GM21619 (cell line): Measurements from ENCODE around the gene SPATS2.
"Not testable (repeated sequence)": the region's sequence is repeated elsewhere in the genome, so short reads cannot be mapped to it uniquely, and the experiment has no call there.

Source experiments
- ATAC-seq: cut with Tn5 transposase; IDR thresholded peaks from one replicate; pipeline ENCODE4 v1.9.1; 2021; ENCODE audit not compliant: unreplicated experiment

The SPATS2 gene

DNA sequence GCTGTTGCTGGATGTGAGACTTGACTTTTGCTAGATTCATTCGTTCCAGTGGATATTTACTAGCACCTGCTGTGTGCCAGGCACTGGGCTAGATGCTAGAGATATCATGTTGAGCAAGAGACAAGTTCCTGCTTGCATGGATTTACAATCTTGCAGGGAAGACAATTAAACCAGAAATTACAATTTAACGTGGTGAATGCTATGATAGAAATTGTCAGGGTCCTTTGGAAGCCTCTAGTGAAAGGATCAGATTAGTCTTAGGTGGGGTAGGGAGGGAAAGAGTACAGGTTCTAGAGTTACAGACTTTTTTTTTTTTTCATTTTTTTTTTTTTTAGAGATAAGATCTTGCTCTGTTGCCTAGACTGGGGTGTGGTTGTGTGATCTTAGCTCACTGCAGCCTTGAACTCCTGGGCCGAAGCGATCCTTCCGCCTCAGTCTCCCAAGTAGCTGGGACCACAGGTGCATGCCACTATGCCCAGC, 36.7 kb downstream of the SPATS2 start:
- ATAC-seq = no peak

DNA sequence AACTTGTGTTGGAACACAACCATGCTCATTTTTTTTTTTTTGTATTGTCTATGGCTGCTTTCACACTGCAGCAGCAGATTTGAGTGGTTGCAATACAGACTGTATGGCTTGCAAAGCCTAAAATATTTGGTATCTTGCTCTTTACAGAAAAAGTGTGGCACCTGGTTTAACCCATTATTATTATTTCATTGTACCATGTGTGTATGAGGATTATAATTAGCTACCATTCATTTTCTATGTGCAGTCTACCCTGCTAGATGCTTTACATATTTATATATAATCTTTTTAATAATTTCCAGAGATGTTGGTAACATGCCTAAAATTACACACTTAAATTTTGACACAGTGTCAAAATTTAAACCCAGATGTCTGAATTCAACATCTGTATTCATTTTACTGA, 37.7 kb downstream of the SPATS2 start:
- no peak for ATAC-seq

DNA sequence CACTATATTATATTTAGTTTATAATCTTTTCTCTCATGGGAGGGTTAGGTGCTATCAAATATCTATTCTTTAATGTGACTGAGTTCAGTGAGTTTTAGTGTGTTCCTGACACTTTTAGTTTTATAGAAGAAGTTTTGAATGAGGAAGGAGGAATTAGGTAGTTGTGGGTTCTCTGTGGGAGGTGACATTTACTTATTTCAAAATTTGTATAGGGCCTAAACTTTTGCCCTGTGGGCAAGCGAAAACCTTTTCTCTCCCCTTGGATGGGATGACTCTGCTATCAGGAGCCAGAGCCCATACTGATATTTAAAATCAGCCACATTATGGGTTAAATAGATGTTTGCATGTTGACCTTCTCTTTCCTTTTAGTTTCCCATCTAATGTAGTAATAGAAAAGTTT, 43.6 kb downstream of the SPATS2 start:
- ATAC-seq = no peak

DNA sequence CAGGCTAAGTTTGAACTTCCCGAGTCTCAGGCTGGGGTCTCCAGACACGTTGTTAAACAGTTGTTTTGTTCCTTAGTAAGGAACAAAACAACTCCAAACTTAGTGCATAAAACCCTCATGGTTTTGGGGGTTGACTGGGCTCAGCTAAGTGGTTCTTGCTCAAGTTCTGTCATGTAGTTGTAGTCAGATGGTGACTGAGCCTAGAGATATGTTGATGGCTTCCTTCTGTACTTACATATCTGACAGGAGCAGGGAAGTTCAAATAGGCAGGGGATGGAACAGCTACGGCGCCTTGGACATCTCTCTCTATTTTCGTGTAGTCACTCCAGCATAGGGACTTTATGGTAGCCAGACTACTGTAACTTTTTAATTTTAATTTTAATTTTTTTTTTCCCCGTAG, 45.7 kb downstream of the SPATS2 start:
- ATAC-seq = no peak

DNA sequence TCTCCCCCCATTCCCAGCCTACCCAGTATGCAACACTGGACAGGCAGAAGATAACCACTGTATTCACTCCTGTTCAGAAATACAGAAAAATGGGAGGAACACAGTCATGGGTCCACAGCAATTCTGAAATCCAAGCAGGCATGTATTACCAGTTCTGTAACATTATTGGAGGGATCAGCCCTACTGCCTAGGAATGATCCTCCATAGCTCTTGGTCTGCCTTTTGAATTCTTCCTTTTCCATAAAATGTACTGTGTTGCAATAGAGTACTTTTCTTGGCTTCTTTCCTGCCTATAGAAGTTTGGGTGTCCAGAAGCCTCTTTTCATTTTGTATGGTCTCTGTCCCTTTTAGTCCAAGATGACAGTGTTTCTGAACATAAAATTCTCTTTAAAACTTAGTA, 46.5 kb downstream of the SPATS2 start:
- no peak for ATAC-seq

DNA sequence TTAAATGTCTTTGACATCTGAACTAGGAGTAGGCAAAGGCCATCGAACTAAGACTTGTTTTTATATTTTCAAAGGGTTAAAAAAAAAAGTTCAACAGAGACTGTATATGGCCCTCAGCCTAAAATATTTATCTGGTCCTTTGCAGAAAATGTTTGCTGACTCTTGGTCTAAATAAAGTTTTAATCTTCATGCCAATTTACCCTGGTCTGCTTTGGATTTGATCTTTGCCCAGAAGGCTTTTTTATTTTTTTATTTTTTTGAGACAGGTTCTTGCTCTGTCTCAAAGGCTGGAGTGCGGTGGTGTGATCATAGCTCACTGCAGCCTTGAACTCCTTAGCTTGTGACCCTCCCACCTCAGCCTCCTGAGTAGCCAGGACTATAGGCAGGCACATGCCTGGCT, 47.1 kb downstream of the SPATS2 start:
- ATAC-seq = no peak

DNA sequence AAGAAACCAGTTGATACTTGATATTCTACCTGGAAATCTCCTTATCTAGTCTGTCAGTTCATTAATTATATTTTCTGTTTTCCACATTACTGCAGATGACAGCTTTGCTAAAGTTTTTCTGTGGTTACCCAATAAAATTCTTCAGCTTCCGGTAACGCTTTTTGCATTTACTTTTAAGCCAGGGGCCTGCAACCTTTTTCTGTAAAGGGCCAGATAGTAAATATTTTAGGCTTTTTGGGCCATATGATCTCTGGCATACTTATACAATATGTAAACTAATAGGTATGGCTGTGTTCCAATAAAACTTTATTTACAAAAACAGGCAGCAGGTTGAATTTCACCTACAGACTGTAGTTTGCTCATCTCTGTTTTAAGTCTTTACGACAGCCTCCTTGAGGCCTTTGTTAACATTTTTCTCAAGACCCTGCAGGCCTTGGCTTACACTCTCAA, 48.3 kb downstream of the SPATS2 start:
- no peak for ATAC-seq

DNA sequence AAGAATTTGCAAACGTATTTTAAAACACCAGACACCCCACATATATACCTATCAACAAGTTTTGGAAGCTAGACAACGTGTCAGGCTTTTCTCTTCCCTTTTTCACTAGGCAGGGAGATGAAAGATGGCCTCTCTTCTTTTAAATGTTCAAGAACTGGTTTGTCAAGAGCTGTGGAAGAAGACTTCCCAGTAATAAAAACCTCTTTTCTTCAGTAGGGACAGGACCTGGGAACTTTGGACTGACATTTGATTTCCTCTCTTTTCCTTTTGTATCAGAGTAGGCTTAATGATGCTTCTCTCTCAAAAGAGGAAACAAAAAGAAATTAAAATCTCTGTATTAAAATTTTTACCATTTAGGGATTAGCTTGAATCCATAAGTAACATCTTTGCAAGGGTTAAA, 49.6 kb downstream of the SPATS2 start:
- ATAC-seq = no peak

DNA sequence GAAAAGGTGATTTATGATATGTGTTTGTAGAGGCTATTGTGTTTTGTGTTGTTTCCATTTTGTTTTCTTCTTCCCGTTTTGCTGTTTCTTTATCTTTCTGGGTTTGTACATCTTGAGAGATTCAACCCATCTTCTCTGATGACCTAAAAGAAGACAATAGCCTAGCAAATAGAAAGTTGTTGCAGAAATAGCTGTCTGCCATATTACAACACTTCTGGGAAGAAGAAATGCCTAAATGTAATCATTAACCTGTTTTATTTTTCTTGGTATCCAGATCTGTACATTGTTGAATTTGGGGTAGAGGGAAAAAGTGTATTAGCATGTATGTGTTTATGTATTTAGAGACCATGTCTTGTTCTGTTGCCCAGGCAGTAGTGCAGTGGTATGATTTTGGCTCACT, 50.3 kb downstream of the SPATS2 start:
- ATAC-seq = no peak

DNA sequence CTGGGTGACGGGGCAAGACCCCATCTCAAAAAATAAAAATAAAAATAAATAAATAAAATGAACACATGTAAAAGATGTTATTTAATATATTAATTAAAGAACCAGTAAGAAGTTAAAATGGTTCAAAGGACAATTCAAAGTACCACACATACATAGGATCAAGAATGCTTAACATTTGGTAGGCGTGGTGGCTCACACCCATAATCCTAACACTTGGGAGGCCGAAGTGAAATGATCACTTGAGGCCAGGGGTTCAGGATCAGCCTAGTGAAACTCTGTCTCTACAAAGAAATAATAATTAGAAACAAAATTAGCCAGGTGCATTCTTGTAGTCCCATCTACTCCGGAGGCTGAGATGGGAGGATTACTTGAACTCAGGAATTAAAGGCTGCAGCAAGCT, 53.3 kb downstream of the SPATS2 start:
- no peak for ATAC-seq

DNA sequence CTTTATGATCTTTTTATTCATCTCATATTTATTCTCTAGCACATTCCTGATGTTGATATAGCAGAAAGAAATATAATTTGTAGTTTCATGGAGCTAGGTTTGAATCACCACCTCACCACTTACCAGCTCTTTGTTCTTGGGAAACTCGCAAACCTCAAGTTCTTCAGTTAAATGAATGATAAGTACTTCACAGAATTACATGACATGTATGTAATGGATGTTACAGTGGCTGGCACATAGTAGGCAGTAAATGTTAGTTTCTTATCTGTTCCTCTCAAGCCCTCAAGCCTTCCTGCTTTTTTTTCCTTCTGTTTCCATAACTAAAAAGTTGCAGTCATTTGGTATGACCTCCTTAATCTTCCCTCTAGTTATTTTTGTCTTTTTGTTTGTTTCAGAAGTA, 54.9 kb downstream of the SPATS2 start:
- no peak for ATAC-seq

DNA sequence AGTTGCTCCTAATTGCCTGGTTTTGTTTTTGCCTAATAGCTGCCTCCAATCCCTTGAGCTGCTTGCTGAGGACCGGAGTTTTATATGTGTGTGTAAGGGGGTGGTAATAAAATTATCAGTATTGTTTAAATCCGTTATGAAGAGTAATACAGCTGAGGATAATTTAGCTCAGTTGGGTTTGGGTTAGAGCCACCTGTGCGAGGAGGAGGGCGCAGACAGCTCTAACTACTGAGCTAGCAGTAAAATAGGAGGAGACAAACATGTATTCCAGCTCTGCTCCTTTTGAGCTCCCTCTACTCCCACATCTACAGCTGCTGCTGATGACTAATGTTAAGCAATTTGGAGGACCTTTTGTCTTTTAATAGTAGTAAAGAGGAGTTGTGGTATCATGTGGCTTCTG, 61.5 kb downstream of the SPATS2 start:
- ATAC-seq = no peak

DNA sequence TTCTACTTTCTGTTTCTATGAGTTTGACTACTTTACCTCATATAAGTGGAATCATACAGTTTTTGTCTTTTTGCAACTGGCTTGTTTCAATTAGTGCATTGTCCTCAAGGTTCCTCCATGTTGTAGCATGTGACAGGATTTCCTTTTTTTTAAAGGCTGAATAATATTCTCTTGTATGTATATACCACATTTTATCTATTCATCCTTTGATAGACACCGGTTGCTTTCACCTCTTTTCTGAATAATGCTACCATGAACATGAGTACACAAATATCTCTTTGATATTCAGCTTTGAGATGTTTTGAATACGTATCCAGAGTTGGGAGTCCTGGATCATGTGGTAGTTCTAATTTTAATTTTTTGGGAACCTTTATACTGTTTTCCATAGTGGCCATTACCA, 65.4 kb downstream of the SPATS2 start:
- ATAC-seq = no peak

DNA sequence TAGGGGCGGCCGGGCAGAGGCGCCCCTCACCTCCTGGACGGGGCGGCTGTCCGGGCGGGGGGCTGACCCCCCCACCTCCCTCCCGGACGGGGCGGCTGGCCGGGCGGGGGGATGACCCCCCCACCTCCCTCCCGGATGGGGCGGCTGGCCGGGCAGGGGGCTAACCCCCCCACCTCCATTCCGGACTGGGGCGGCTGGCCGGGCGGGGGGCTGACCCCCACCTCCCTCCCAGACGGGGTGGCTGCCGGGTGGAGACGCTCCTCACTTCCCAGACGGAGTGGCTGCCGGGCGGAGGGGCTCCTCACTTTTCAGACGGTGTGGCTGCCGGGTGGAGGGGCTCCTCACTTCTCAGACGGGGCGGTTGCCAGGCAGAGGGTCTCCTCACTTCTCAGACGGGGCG, 69.5 kb downstream of the SPATS2 start:
- ATAC-seq = not testable (repeated sequence)

DNA sequence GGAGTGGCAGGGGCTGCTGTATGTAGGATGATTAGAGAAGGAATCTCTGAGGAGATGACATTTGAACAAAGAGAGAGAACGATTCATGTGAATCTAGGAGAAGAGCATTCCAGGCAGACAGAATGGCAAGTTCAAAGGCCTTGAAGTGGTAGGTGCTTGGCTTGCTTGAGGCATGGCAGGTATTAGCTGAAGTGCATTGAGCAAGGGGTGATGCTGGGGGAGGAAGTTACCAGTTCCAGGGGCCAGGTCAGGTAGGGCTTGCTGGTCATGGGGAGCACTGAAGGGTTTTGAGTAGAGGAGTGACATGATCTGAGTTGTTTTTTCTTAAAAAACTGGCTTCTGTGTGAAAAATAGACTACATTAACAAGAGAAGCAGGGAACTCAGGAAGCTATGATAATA, 71.8 kb downstream of the SPATS2 start:
- no peak for ATAC-seq

DNA sequence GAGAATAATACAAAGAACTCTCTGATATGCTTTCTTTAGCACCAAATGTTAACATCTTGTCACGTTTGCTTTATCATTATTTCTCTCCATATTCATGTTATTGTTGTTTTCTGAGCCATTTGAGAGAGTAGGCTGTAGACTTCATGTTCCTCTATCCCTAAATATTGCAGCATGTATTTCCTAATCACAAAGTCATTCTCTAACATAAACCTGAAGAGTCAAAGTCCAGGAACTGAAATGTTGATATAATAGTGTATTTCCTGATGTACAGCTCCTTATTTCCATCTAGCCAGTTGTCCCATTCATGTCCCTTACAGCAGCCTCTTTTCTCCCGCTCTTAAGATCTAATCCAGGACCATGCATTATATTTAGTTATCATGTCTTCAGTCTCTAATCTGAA, 72.8 kb downstream of the SPATS2 start:
- no peak for ATAC-seq

DNA sequence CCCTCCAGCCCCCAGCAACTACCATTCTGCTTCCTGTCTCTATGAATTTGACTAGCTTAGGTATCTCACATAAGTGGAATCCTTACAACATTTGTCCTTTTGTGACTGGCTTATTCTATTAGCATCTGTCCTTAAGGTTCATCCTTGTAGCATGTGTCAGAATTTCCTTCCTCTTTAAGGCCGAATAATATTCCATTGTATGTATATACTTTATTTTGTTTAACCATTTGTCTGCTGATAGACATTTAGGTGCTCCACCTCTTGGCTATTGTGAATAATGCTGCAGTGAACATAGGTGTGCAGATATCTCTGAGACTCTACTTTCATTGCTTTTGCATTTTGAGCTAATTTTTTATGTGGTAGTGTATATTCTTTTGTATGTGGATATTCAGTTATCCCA, 75.7 kb downstream of the SPATS2 start:
- ATAC-seq = no peak

DNA sequence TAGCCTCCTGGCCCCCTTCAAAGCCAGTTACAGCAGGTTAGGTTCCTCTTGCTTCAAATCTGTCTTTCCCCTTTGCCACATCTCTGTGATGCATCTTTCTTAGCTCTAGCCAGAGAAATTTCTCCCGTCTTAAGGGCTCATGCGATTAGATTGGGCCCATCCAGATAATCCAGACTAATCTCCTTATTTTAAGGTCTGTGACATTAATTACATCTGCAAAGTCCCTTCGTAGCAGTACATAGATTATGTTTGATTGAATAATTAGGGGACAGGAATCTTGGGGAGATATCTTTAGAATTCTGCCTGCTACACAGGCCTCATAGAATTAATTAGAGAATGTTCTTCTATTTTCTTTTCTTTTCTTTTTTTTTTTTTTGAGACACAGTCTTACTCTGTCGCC, 79.3 kb downstream of the SPATS2 start:
- no peak for ATAC-seq

DNA sequence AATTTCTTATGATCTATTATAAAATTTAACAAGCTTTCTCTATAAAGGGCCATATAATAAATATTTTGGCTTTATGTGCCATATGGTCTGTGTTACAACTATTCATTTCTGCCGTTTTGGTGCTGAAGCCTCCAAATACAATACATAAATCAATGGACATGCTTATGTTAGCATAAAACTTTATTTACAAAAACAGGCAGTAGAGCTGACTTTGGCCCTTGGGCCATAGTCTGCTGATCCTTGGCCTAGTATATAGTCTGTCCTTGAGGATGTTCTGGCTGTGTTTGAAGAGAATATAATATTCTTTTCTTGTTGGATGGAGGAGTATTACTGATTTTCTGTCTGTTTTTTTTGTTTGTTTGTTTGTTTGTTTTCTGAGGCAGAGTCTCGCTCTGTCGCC, 81.6 kb downstream of the SPATS2 start:
- ATAC-seq = no peak

DNA sequence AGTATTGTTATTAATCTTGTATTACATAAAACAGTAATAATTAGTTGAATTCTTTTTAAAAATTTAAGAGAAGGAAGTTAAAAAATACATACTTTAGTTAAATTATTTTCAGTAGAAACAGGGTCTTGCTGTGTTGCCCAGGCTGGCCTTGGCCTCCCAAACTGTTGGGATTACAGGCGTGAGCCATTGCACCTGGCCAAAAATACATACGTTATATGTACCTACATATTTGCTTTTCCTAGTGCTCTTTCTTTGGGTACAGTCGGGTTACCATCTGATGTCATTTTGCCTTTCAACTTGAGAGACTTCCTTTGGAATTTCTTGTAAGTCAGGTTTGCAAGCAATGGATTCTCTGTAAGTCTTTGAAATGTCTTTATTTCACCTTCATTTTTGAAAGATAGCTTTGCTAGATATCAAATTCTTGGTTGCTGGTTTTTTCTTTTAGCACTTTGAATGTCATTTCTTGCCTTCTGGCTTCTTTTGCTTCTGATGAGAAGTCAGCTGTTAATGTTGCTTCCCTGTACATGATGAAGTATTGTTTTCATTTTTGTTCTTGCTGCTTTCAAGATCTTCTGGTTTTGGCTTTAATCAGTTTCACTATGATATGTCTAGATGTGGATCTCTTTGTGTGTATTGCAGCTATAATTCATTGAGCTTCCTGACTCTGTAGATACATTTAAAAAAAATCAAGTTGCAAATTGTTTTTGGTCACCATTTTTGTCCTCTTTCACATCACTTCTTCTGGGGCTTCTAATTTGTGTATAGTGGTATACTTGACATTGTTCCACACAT, 84.4 kb downstream of the SPATS2 start:
- ATAC-seq = peak; percentile 82

DNA sequence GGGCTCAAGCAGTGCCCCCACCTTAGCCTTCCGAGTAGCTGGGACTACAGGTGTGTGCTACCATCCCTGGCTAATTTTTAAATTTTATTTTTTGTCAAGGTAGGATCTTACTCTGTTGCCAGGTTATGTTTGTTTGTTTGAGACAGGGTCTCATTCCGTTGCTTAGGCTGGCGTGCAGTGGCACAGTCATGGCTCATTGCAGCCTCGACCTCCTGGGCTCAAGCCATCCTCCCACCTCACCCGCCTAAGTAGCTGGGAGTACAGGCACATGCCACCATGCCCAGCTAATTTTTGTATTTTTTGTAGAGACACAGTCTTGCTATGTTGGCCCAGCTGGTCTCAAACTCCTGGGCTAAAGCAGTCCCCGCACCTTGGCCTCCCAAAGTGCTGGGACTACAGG, 88.2 kb downstream of the SPATS2 start:
- no peak for ATAC-seq

DNA sequence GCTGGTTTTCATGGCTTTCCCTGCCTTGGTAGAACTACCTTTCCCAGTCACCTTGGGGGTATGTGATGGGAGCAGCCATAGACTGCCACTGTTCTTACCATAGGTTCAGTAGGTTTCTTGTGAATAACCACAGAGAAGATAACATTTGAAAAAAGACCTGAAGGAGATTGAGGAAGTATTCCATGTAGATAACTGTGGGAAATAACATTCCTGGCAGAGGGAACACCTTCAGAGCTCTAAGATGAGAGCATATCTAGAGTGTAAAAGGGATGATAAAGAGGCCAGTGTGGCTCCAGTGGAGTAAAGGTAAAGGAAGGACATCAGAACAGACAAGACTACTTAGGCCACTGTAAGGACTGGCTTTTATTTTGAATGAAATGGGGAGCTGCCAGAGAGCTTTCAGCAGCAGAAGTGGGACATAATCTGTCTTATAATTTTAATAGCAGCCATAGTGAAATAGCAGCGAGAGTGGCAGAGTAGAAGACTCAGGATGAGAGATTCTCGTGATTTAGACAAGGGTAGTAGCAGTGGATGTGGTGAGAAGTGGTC, 88.9 kb downstream of the SPATS2 start:
- no peak for ATAC-seq

DNA sequence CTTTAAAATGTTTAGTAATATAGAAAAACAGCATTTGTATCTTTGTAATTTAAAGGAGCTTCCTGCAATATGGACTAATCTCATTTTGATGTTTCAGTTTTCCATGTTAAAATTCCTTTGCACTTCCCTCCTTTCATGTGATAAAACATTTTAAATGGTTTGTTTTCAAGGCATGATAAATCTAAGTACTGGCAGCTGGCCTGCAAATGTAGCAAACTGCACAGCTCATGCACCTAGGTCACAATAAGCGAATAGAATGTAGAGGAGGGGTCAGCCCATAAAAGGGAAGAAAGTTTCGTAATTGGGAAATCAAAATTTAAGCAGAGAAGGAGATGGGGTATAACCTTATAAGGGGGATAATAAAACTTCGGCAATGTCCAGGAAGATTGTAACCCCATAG, 91.6 kb downstream of the SPATS2 start:
- no peak for ATAC-seq
